ENCODE data around the gene NKD2.
"Not testable (repeated sequence)": the region's sequence is repeated elsewhere in the genome, so short reads cannot be mapped to it uniquely, and the experiment has no call there.

NKD2 gene

GRCh38 chr5:1014781-1015221 is 6.2 kb downstream of the NKD2 start:
- no peak for DNase-seq

GRCh38 chr5:1015507-1015906 is 6.9 kb downstream of the NKD2 start:
- DNase-seq, result no peak

GRCh38 chr5:1016036-1016435 is 7.4 kb downstream of the NKD2 start:
- no peak for DNase-seq

GRCh38 chr5:1016476-1016875 is 7.9 kb downstream of the NKD2 start:
- DNase-seq, result no peak

GRCh38 chr5:1017056-1017455 is 8.5 kb downstream of the NKD2 start:
- no peak for DNase-seq

- DNase-seq, result no peak
Observed at GRCh38 chr5:1017691-1018455, 9.3 kb downstream of the NKD2 start.

GRCh38 chr5:1018596-1018995 is 10.0 kb downstream of the NKD2 start:
- DNase-seq, result no peak

- DNase-seq, result no peak
Observed at GRCh38 chr5:1019001-1019905, 10.7 kb downstream of the NKD2 start.

GRCh38 chr5:1020452-1020961 is 11.9 kb downstream of the NKD2 start:
- no peak for DNase-seq

- DNase-seq, result no peak
Observed at GRCh38 chr5:1021136-1021968, 12.8 kb downstream of the NKD2 start.

- not testable (repeated sequence) for DNase-seq
Observed at GRCh38 chr5:1021969-1022336, 13.4 kb downstream of the NKD2 start.

GRCh38 chr5:1026700-1027621 is 18.4 kb downstream of the NKD2 start:
- DNase-seq, result no peak

- DNase-seq, result no peak
Observed at GRCh38 chr5:1027631-1028441, 19.2 kb downstream of the NKD2 start.

GRCh38 chr5:1028481-1029281 is 20.1 kb downstream of the NKD2 start:
- no peak for DNase-seq

GRCh38 chr5:1029282-1029944 is 20.8 kb downstream of the NKD2 start:
- no peak for DNase-seq

- no peak for DNase-seq
Observed at GRCh38 chr5:1029945-1030625, 21.5 kb downstream of the NKD2 start.

- no peak for DNase-seq
Observed at GRCh38 chr5:1030801-1031271, 22.2 kb downstream of the NKD2 start.

- no peak for DNase-seq
Observed at GRCh38 chr5:1031306-1031959, 22.8 kb downstream of the NKD2 start.

All from NCI-H2107 (cell line).